DND-41 (cell line): ENCODE data around the gene KRAS.

Experiments used
- ATAC-seq: fragments of 200-7000 bp; cut with Tn5 transposase; 3 replicates; pipeline ENCODE4 v1.9.1; 2021; ENCODE audit warnings: low read depth; ENCODE audit not compliant: insufficient read depth
- DNase-seq: peaks from one replicate; pipeline ENCODE4 v3.0.0-alpha.2; 2020
- H2AFZ ChIP-seq: 2 replicates; pipeline ENCODE4 v1.6.0; 2012; ENCODE audit warnings: low read depth, low read length
- H3K27ac ChIP-seq: 2 replicates; pipeline ENCODE4 v1.5.1; 2012; ENCODE audit warnings: low read length, inconsistent platforms
- H3K27me3 ChIP-seq: fragments of 200-600 bp; sonication (generic); 2 replicates; pipeline ENCODE4 v1.6.0; 2012; ENCODE audit warnings: low read length, mild to moderate bottlenecking, inconsistent platforms; ENCODE audit not compliant: insufficient read depth, poor library complexity
- H3K36me3 ChIP-seq: 2 replicates; pipeline ENCODE4 v1.5.1; 2012; ENCODE audit warnings: low read length, inconsistent platforms; ENCODE audit not compliant: insufficient read depth
- H3K4me1 ChIP-seq: 2 replicates; pipeline ENCODE4 v1.5.1; 2012; ENCODE audit warnings: mild to moderate bottlenecking, low read length; ENCODE audit not compliant: insufficient read depth
- H3K4me2 ChIP-seq: 2 replicates; pipeline ENCODE4 v1.6.0; 2012; ENCODE audit warnings: mild to moderate bottlenecking, moderate library complexity, low read length, inconsistent platforms; ENCODE audit not compliant: insufficient read depth
- H3K4me3 ChIP-seq, 2 experiments: fragments of 200-600 bp in 1 of 2; shearing (Covaris generic) in 1 of 2; 2 replicates each; pipeline ENCODE4 v1.5.1; 2012 to 2016; ENCODE audit warnings: inconsistent platforms in 2 of 2, low read length in 2 of 2, mild to moderate bottlenecking in 2 of 2, low read depth in 1 of 2, moderate library complexity in 1 of 2
- H3K79me2 ChIP-seq: 2 replicates; pipeline ENCODE4 v1.6.0; 2012; ENCODE audit warnings: low read length, inconsistent platforms; ENCODE audit not compliant: insufficient read depth
- H3K9ac ChIP-seq: 2 replicates; pipeline ENCODE4 v1.6.0; 2012; ENCODE audit warnings: low read depth, mild to moderate bottlenecking, inconsistent platforms, low read length, moderate library complexity
- H3K9me3 ChIP-seq: 2 replicates; pipeline ENCODE4 v1.5.1; 2012; ENCODE audit warnings: low read length, moderate library complexity, mild to moderate bottlenecking, inconsistent platforms; ENCODE audit not compliant: insufficient read depth, severe bottlenecking
- H4K20me1 ChIP-seq: 2 replicates; pipeline ENCODE4 v1.6.0; 2012; ENCODE audit warnings: low read length; ENCODE audit not compliant: insufficient read depth
- CTCF ChIP-seq: IDR thresholded peaks from 2 replicates; pipeline ENCODE4 v1.5.1; 2012; ENCODE audit warnings: borderline replicate concordance, low read length, moderate library complexity, mild to moderate bottlenecking; ENCODE audit not compliant: poor library complexity, severe bottlenecking; ENCODE audit errors: extremely low read depth
- EZH2 ChIP-seq: IDR thresholded peaks from 3 replicates; pipeline ENCODE4 v1.6.1; 2012; ENCODE audit warnings: borderline replicate concordance, low read depth, mild to moderate bottlenecking, moderate library complexity, low read length, inconsistent platforms; ENCODE audit not compliant: severe bottlenecking

The KRAS gene

GRCh38 chr12:25236190-25236589 lies 14.5 kb downstream of the KRAS start:
- TF ChIP-seq EZH2 (no peak), CTCF (no peak)
- H3K4me1 ChIP-seq = no peaks in the 10 kb centered on the region
- H2AFZ ChIP-seq = no peak overlapping the region
- H3K79me2 ChIP-seq = peaks cover 48% of the 10 kb centered on the region
- H3K4me2 ChIP-seq = no peak overlapping the region
- H3K27ac ChIP-seq = no peak overlapping the region
- no peaks in the 10 kb centered on the region for H3K27me3 ChIP-seq
- DNase-seq (no peak), ATAC-seq (no peak)
- no peak overlapping the region for H3K9ac ChIP-seq
- peaks cover 17% of the 10 kb centered on the region; the same call in 1 of the 2 replicates for H4K20me1 ChIP-seq
- no peak overlapping the region for H3K4me3 ChIP-seq
- no peaks in the 10 kb centered on the region for H3K9me3 ChIP-seq
- peaks cover 39% of the 10 kb centered on the region for H3K36me3 ChIP-seq

- H3K79me2 ChIP-seq = no peaks in the 10 kb centered on the region
- H3K27me3 ChIP-seq = no peaks in the 10 kb centered on the region
- H3K9ac ChIP-seq = no peak overlapping the region
- H2AFZ ChIP-seq = no peak overlapping the region
- no peak for DNase-seq
- no peak overlapping the region for H3K27ac ChIP-seq
- ATAC-seq = no peak
- H3K4me1 ChIP-seq = no peaks in the 10 kb centered on the region
- no peak overlapping the region for H3K4me3 ChIP-seq
- H3K9me3 ChIP-seq = no peaks in the 10 kb centered on the region
- TF ChIP-seq EZH2 = no peak
- no peak overlapping the region for H3K4me2 ChIP-seq
- no peaks in the 10 kb centered on the region for H4K20me1 ChIP-seq
- H3K36me3 ChIP-seq = peaks cover 11% of the 10 kb centered on the region
These were observed 37.4 kb downstream of the KRAS start for GRCh38 chr12:25213338-25213737.

DNA sequence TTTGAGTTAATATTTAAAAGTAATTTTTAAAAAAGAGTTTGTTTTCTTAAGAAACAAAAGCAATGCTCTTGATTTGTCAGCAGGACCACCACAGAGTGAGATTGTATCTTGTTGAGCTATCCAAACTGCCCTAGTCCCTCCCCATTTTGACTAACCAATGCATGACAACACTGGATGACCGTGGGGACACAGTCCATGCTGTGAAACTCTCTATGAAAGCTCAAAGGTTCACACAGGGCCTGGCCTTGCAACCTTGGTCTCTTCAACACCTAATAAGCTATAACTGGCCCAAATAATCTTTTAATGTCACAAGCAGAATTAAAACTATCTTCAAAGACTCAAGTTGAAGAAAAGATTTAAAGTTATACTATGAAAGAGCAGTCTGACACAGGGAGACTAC lies 42.2 kb downstream of the KRAS start:
- no peak for DNase-seq
- Histone ChIP-seq H3K9me3 (no peaks in the 10 kb centered on the region), H4K20me1 (no peaks in the 10 kb centered on the region), H3K9ac (no peak overlapping the region), H3K36me3 (peaks cover 27% of the 10 kb centered on the region), H3K27me3 (no peaks in the 10 kb centered on the region), H3K4me3 (no peak overlapping the region), H3K79me2 (no peaks in the 10 kb centered on the region), H3K4me1 (no peaks in the 10 kb centered on the region), H2AFZ (no peak overlapping the region), H3K27ac (no peak overlapping the region), H3K4me2 (no peak overlapping the region)
- no peak for TF ChIP-seq EZH2
- TF ChIP-seq CTCF = no peak
- no peak for ATAC-seq

GRCh38 chr12:25207846-25208245 lies 42.9 kb downstream of the KRAS start:
- no peaks in the 10 kb centered on the region for H3K79me2 ChIP-seq
- no peaks in the 10 kb centered on the region for H3K4me1 ChIP-seq
- no peak overlapping the region for H3K27ac ChIP-seq
- H2AFZ ChIP-seq = no peak overlapping the region
- H4K20me1 ChIP-seq = peaks cover 2% of the 10 kb centered on the region; the same call in 1 of the 2 replicates
- no peak overlapping the region for H3K4me2 ChIP-seq
- no peaks in the 10 kb centered on the region for H3K27me3 ChIP-seq
- no peak overlapping the region for H3K4me3 ChIP-seq
- H3K9me3 ChIP-seq = no peaks in the 10 kb centered on the region
- peaks cover 34% of the 10 kb centered on the region for H3K36me3 ChIP-seq
- no peak for DNase-seq
- TF ChIP-seq EZH2 (no peak), CTCF (no peak)
- ATAC-seq = no peak
- H3K9ac ChIP-seq = no peak overlapping the region
